Activated T-helper 9 cell treated with anti-CD3 and anti-CD28 coated beads, Interleukin-2, amount 50 U/mL, for 16 hours (primary cell): Measurements from ENCODE around the gene GGACT.
"Not testable (repeated sequence)": the region's sequence is repeated elsewhere in the genome, so short reads cannot be mapped to it uniquely, and the experiment has no call there.

Experiments
- DNase-seq: peaks from one replicate; pipeline ENCODE4 v3.0.0-alpha.2; 2020; ENCODE audit warnings: low read depth

GGACT gene

DNA sequence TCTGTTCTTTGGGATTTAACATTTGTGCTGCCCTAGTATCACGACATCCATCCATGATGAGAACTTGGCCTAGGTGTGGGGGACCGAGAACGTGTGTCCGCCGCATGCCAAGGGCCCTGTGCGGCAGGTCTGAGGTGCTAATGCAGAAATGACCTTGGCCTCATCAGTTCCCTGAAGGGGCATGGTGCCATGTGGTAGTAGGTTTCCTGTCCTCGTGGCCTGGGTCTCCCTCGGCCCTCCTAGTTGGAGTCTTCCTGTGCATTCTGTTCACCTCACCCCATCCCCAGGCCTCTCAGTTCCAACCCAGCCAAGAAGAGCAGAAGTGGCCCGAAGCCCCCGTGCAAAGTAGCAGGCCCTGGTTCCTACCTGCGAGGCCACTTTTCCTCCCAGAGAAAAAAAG lies 59.8 kb downstream of the GGACT start:
- DNase-seq: no peak

DNA sequence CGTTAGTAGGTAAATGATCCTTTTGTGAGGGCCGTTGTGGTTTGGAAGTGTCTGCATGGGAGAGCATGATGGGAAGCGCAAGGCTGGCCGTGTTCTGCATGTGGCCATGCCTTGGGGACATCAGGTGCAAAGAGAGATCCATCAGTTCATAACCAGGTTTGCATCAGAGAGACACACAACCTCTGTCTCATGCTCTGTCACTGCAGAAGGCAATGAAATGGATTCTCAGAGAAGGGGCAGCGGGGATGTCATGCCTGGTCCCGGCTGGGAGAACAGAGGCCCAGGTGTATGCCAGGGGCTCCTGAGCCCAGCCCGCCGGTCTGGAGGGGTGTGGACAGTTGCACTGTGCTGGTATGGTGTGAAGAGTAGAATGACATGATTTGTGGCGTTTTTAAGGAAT lies 60.2 kb downstream of the GGACT start:
- no peak for DNase-seq

DNA sequence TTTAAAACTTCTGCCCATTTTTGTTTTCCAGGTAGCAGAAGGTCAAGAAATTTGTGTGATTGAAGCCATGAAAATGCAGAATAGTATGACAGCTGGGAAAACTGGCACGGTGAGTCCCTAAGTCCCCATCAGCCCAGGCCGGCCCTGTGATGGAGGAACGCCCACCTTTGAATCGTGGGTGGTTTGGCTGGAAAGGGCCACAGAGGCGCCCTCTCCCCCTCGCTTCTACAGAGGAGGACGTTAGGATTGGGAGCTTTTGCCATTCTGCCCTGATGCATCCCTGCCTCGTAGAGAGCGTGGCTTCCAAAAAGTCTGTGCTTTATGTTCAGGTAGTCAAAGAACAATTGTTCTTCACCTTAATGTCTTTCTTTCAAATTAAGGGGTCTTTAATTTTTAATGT lies 60.9 kb downstream of the GGACT start:
- no peak for DNase-seq

DNA sequence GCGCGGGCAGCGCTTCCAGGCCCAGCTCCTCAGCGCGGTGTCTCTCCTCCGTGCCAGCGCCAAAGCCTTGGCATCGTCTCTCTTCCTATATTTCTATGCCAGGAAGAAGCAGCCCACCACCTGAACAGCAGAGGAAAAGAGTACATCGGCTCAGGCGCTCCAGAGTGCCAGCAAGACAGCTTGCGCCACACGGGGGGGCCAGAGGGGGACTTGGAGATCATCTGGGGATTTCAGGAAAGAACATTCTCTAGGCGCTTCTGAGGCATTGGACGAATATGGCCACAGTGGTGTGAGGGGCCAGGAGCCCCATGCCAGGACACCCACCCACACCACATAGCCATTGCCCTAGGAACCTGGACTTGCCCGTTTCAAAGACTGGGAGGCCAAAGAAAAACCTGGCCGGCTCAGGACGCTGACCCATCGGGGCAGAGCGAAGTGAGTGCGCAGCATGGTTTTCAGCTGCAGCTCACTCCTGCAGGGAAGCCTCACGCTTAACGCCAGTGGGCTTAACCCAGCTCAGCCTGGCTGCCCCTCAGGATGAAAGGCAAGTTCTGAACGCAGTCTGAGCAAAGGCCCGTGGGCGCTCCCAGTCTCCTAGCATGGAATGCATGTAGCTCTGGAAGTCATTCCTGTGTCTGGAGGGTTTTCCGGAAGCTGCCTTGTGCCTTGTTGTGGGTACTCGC lies 62.1 kb downstream of the GGACT start:
- DNase-seq: no peak

GRCh38 chr13:100525453-100526317 lies 62.9 kb downstream of the GGACT start:
- DNase-seq: no peak

DNA sequence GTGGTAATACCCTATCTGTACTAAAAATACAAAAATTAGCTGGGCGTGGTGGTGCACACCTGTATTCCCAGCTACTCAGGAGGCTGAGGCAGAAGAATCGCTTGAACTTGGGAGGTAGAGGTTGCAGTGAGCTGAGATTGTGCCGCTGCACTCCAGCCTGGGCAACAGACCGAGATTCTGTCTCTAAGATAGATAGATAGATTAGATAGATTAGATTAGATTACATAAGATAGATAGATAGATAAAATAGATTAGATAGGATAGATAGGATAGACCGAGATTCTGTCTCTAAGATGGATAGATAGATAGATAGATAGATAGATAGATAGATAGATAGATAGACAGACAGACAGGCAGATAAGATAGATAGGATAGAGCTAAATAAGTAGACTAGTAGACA lies 63.9 kb downstream of the GGACT start:
- not testable (repeated sequence) for DNase-seq

GRCh38 chr13:100523981-100524386 lies 64.6 kb downstream of the GGACT start:
- DNase-seq: no peak

GRCh38 chr13:100523411-100523810 lies 65.2 kb downstream of the GGACT start:
- no peak for DNase-seq

GRCh38 chr13:100522618-100523309 lies 65.8 kb downstream of the GGACT start:
- no peak for DNase-seq

DNA sequence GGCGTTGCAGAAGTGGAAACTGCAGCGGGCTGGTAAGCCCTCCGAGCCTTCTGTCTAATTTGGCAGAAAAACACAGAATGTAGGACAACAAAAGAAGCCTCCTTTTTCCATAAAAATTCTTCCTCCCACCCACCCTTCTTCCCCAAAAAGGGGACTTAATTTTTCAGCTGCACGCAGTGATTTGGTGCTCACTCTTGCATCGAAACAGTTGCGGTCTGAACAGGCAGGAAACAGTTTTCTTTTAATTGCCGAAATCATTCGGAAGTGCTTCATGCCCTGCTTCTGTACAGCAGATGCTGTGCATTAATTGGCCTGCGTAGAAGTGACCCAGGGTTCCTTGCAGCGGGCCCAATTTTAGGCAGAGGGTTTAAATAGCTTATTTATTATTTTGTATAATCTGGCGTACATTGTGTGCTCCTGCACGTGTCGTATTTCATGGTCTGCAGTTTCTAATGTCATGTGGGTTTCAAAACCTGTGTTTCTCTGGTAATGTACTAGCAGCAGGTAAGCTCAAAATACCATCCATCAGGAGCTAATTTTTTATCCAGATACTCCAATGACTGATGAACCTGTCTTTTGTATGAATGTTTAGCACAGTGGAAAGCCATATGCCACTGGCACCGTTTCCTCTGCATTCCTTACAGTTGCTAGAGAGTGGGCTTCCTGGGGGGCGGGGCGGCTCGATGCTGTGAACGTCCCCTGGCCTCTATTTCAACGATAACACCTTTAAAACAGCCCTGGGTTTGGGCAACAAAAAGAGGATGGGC lies 66.6 kb downstream of the GGACT start:
- no peak for DNase-seq

GRCh38 chr13:100520936-100521850 lies 67.4 kb downstream of the GGACT start:
- no peak for DNase-seq

- DNase-seq: no peak
These were observed 69.0 kb downstream of the GGACT start for GRCh38 chr13:100519626-100520025.

GRCh38 chr13:100518394-100519062 lies 70.1 kb downstream of the GGACT start:
- DNase-seq: no peak

DNA sequence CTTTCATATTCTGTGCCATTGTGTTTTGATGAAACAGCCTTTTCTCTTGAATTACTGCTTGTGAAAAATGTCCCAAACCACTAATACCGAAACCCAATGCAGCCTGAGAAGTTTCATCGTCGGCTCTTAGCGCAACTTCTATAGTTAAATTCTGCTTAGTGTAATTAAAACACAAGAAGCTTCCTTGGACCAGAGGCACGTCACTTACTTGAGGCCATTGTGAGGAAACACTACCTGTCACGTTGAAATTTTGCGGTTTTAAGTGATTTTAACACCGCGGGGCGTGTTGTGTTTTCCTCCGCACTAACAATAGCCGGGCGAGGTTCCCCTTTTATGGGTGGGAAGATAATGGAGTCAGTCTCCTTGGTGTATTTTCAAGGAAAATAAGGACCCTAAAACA lies 70.9 kb downstream of the GGACT start:
- no peak for DNase-seq

- DNase-seq: no peak
These were observed 71.5 kb downstream of the GGACT start for GRCh38 chr13:100517135-100517534.

DNA sequence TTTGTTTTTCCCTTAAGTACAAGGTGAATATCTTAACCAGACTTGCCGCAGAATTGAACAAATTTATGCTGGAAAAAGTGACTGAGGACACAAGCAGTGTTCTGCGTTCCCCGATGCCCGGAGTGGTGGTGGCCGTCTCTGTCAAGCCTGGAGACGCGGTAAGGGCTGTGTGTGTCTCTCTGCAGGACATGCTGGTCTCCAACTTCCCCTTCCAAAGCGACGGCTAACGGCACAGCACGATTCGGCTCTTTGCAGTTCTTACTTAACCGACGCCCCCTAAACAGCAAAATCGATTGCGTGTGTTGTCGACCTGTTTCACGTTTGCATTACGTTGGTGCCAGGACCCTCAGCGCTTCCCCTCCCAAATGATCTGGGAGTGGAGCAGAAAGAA lies 73.2 kb downstream of the GGACT start:
- DNase-seq: no peak

GRCh38 chr13:100514788-100515409 lies 73.7 kb downstream of the GGACT start:
- peak; percentile 52 for DNase-seq

DNA sequence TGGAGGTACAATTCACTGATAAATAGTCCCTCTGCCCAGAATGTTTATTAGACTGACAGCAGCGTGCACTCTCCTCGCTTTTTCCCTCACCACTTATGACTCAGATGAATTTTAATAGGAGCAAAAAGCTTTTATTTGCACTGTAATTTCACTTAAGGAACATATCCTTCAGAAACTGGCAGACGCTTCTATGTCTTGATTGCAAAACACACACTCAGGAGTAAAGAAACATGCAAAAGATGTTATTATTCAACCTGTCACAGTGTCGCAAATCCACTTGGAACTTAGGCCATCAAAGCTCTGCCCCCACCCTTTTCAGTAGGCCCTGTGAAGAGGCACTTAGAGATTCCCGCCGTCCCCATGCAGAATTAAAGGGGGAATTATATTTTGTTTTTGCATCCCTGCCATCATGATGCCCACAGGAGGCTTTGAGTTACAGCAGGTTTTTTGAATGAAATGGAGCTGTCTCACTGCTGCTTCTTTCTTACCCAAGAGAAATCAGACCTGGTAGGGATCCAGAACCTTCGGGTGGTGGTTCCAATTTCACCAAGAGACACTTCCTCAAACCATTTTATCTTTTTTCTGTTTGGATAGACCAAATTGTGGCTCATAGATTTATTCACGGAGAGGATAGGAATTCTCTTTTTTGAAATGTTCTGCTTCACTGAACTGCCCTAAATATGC lies 74.5 kb downstream of the GGACT start:
- no peak for DNase-seq

- DNase-seq: no peak
These were observed 75.4 kb downstream of the GGACT start for GRCh38 chr13:100513171-100513570.
